Trophoblast cell (in vitro differentiated cells and primary cell): ENCODE results near the gene OR6C75.
"Not testable (repeated sequence)": the region's sequence is repeated elsewhere in the genome, so short reads cannot be mapped to it uniquely, and the experiment has no call there.

ENCODE experiments used
- DNase-seq, 2 donors: peaks; one replicate each; pipeline ENCODE4 v3.0.0-alpha.2; 2016
- H2AFZ ChIP-seq: 2 replicates; pipeline ENCODE4 v1.6.1; 2013; ENCODE audit warnings: low read length, moderate library complexity, mild to moderate bottlenecking; ENCODE audit not compliant: insufficient read depth, poor library complexity
- H2AK5ac ChIP-seq: 2 replicates; pipeline ENCODE4 v1.6.1; 2013; ENCODE audit warnings: mild to moderate bottlenecking, low read length
- H2BK120ac ChIP-seq: 2 replicates; pipeline ENCODE4 v1.6.1; 2013; ENCODE audit warnings: low read length, mild to moderate bottlenecking, moderate library complexity; ENCODE audit not compliant: insufficient read depth, poor library complexity
- H2BK12ac ChIP-seq: 2 replicates; pipeline ENCODE4 v1.6.1; 2013; ENCODE audit warnings: mild to moderate bottlenecking, low read length, moderate library complexity
- H2BK5ac ChIP-seq: 2 replicates; pipeline ENCODE4 v1.6.1; 2013; ENCODE audit warnings: low read length, low read depth, moderate library complexity, mild to moderate bottlenecking; ENCODE audit not compliant: poor library complexity
- H3K14ac ChIP-seq: 2 replicates; pipeline ENCODE4 v1.6.1; 2013; ENCODE audit warnings: mild to moderate bottlenecking, low read length
- H3K18ac ChIP-seq: 2 replicates; pipeline ENCODE4 v1.6.1; 2013; ENCODE audit warnings: mild to moderate bottlenecking, low read length
- H3K23ac ChIP-seq: 2 replicates; pipeline ENCODE4 v1.6.1; 2013; ENCODE audit warnings: low read length
- H3K27ac ChIP-seq: 2 replicates; pipeline ENCODE4 v1.5.1; 2013; ENCODE audit warnings: low read depth, mild to moderate bottlenecking, inconsistent platforms, low read length, moderate library complexity
- H3K27me3 ChIP-seq: 2 replicates; pipeline ENCODE4 v1.6.1; 2013; ENCODE audit warnings: inconsistent platforms, mild to moderate bottlenecking, low read length, moderate library complexity; ENCODE audit not compliant: insufficient read depth
- H3K36me3 ChIP-seq, 2 experiments: 1 replicate in 1 of 2; 2 replicates in 1 of 2; pipeline ENCODE4 v1.6.1; 2013; ENCODE audit warnings: low read length in 2 of 2, mild to moderate bottlenecking in 2 of 2, moderate library complexity in 1 of 2; ENCODE audit not compliant: insufficient read depth in 2 of 2, control insufficient read depth in 1 of 2
- H3K4ac ChIP-seq: 2 replicates; pipeline ENCODE4 v1.6.1; 2013; ENCODE audit warnings: low read depth, mild to moderate bottlenecking, low read length, moderate library complexity
- H3K4me1 ChIP-seq, 2 experiments: 1 replicate in 1 of 2; 2 replicates in 1 of 2; pipeline ENCODE4 v1.6.1; 2013; ENCODE audit warnings: low read length in 2 of 2, mild to moderate bottlenecking in 2 of 2, moderate library complexity in 1 of 2; ENCODE audit not compliant: insufficient read depth in 2 of 2, control insufficient read depth in 1 of 2
- H3K4me2 ChIP-seq: 2 replicates; pipeline ENCODE4 v1.6.1; 2013; ENCODE audit warnings: inconsistent platforms, mild to moderate bottlenecking, low read length, moderate library complexity
- H3K4me3 ChIP-seq: 2 replicates; pipeline ENCODE4 v1.5.1; 2013; ENCODE audit warnings: mild to moderate bottlenecking, low read depth, low read length, inconsistent platforms
- H3K79me1 ChIP-seq: one replicate; pipeline ENCODE4 v1.6.1; 2013; ENCODE audit warnings: low read length
- H3K79me2 ChIP-seq: 2 replicates; pipeline ENCODE4 v1.6.1; 2013; ENCODE audit warnings: low read length, mild to moderate bottlenecking; ENCODE audit not compliant: control insufficient read depth, insufficient read depth, poor library complexity
- H3K9ac ChIP-seq: 2 replicates; pipeline ENCODE4 v1.6.1; 2013; ENCODE audit warnings: mild to moderate bottlenecking, low read length
- H3K9me3 ChIP-seq: 2 replicates; pipeline ENCODE4 v1.6.1; 2013; ENCODE audit warnings: low read depth, mild to moderate bottlenecking, control low read depth, inconsistent platforms, low read length; ENCODE audit not compliant: insufficient read depth
- H4K12ac ChIP-seq: 2 replicates; pipeline ENCODE4 v1.6.1; 2013; ENCODE audit warnings: low read depth, mild to moderate bottlenecking, low read length, moderate library complexity
- H4K8ac ChIP-seq: 2 replicates; pipeline ENCODE4 v1.6.1; 2013; ENCODE audit warnings: low read depth, mild to moderate bottlenecking, low read length, moderate library complexity
- H4K91ac ChIP-seq: one replicate; pipeline ENCODE4 v1.6.1; 2013; ENCODE audit warnings: low read depth, mild to moderate bottlenecking, low read length, moderate library complexity
- WGBS: extraction: QIAGEN DNeasy Blood & Tissue Kit; methylation state at CpG from one replicate; pipeline ENCODE4 v1.1.7; 2013; ENCODE audit warnings: missing lambda C conversion rate; ENCODE audit not compliant: insufficient read length, insufficient coverage; ENCODE audit errors: extremely low coverage; 5-methylcytosine and 5-hydroxymethylcytosine counted together

Gene OR6C75

DNA sequence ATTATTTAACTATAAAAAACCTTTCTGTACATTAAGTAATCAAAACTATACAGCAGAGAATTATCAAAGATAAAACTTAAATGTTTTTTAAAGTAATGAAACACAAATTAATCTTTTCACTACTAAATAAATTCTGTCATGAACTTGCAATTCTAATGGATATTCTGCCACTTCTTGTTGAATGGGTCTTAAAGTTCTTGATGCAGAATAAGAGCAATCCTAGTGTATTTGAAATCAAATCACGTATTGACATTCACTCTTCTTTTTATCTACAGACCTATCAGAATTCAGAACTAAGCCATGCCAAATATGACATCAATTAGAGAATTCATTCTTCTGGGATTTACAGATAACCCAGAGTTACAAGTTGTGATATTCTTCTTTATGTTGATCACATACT is 37.5 kb downstream of the OR6C75 start, which contains the start of gene OR6C65:
Gene OR6C65 (plus strand): TSS at position 301 of the 400 bp plus-strand sequence. CDS start 0 bp downstream, at position 301.
- Histone ChIP-seq H2BK5ac (no peak within 1 kb of the TSS), H3K4me2 (no peak within 1 kb of the TSS), H3K4ac (no peak within 1 kb of the TSS), H3K14ac (no peak within 1 kb of the TSS), H4K91ac (no peak within 1 kb of the TSS), H3K27me3 (no peaks in the 10 kb centered on the region), H3K79me2 (no peaks in the 10 kb centered on the region), H4K12ac (no peak within 1 kb of the TSS), H3K27ac (no peak within 1 kb of the TSS), H3K23ac (no peak within 1 kb of the TSS), H2AFZ (no peak within 1 kb of the TSS), H2BK12ac (no peak within 1 kb of the TSS), H3K9ac (no peak within 1 kb of the TSS), H3K9me3 (no peaks in the 10 kb centered on the region), H3K79me1 (no peaks in the 10 kb centered on the region), H2AK5ac (no peak within 1 kb of the TSS), H3K4me3 (no peak within 1 kb of the TSS), H4K8ac (no peak within 1 kb of the TSS), H3K36me3 (no peaks in the 10 kb centered on the region), H3K18ac (no peak within 1 kb of the TSS), H3K4me1 (no peaks in the 10 kb centered on the region), H2BK120ac (no peak within 1 kb of the TSS)
- WGBS: no CpG with 5 or more reads among the region's 1 CpG
- peak in 1 of 2 donors; percentile 7 for DNase-seq

- Histone ChIP-seq H3K4me3 (no peak overlapping the region), H2AK5ac (no peak overlapping the region), H3K23ac (no peak overlapping the region), H4K91ac (no peak overlapping the region), H3K79me1 (no peaks in the 10 kb centered on the region), H2BK5ac (no peak overlapping the region), H3K27ac (no peak overlapping the region), H3K36me3 (no peaks in the 10 kb centered on the region), H4K8ac (no peak overlapping the region), H2BK120ac (no peak overlapping the region), H3K4me2 (no peak overlapping the region), H3K18ac (no peak overlapping the region), H2AFZ (no peak overlapping the region), H3K9me3 (no peaks in the 10 kb centered on the region), H2BK12ac (no peak overlapping the region), H3K27me3 (no peaks in the 10 kb centered on the region), H3K4me1 (no peaks in the 10 kb centered on the region), H4K12ac (no peak overlapping the region), H3K79me2 (no peaks in the 10 kb centered on the region), H3K14ac (no peak overlapping the region), H3K9ac (no peak overlapping the region), H3K4ac (no peak overlapping the region)
- no CpG with 5 or more reads among the region's 1 CpG for WGBS
- no peak for DNase-seq
Measured at GRCh38 chr12:55407866-55408265, 45.1 kb downstream of the OR6C75 start.

DNA sequence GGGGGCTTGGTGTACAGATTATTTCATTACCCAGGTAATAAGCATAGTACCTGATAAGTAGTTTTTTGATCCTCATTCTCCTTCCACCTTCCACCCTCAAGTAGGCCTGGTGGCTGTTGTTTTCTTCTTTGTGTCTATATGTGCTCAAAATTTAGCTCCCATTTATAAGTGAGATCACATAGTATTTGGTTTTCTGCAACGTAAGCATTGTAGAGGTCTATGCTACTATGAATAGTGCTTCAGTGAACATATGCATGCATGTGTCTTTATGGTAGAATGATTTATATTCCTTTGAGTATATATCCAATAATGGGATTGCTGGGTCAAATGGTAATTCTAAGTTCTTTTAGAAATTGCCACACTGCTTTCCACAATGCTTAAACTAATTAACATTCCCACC is 46.4 kb downstream of the OR6C75 start:
- not testable (repeated sequence) for H4K91ac ChIP-seq, H3K9ac ChIP-seq, H4K8ac ChIP-seq, H3K4ac ChIP-seq, H3K79me1 ChIP-seq, H2BK120ac ChIP-seq, H2BK5ac ChIP-seq, H3K23ac ChIP-seq, H2AK5ac ChIP-seq, H3K4me1 ChIP-seq, H3K4me3 ChIP-seq, H3K36me3 ChIP-seq, H3K79me2 ChIP-seq, H3K9me3 ChIP-seq, H3K27me3 ChIP-seq, H3K27ac ChIP-seq, H3K14ac ChIP-seq, H3K4me2 ChIP-seq, DNase-seq, H2AFZ ChIP-seq, H2BK12ac ChIP-seq, H3K18ac ChIP-seq, H4K12ac ChIP-seq
- WGBS: no CpG with 5 or more reads among the region's 1 CpG

DNA sequence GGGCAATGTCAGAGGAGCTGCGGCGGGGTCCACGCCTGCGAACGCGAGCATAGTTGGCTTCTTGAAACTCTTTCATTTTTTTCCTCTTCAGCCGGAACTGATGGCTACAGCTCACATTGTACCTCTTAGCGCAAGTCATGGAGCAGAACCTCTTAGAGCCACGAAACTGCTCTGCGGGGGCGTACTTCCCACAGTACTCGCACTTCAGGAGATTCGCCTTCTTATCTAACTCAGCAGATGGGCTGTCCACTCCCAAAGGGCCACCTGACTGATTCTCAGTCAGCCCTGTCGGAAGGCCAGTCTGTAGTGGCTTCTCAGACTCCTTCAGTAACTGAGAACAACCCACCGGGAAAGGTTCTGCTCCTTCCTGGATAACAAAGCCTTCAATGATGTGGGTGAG is 49.4 kb downstream of the OR6C75 start:
- H3K9ac ChIP-seq, H3K27ac ChIP-seq, H3K9me3 ChIP-seq, H3K27me3 ChIP-seq, H4K91ac ChIP-seq, H3K79me1 ChIP-seq, H3K36me3 ChIP-seq, H2AK5ac ChIP-seq, H3K4me1 ChIP-seq, H3K14ac ChIP-seq, H3K4me3 ChIP-seq, H4K8ac ChIP-seq, DNase-seq, H4K12ac ChIP-seq, H3K18ac ChIP-seq, H2BK12ac ChIP-seq, H3K79me2 ChIP-seq, H3K4me2 ChIP-seq, H2AFZ ChIP-seq, H2BK5ac ChIP-seq, H2BK120ac ChIP-seq, H3K23ac ChIP-seq, H3K4ac ChIP-seq: not testable (repeated sequence)
- WGBS: no CpG with 5 or more reads among the region's 15 CpGs
